ENCODE measurements around the gene CSNK2A3. TPM values are rescaled to one million over a fixed set of nuclear protein-coding genes. Genes with fewer than 3 reads are reported as not detected.

The CSNK2A3 gene
- total RNA-seq, 2 experiments from 2014 or later, result 0.53 to 0.84 TPM

DNA sequence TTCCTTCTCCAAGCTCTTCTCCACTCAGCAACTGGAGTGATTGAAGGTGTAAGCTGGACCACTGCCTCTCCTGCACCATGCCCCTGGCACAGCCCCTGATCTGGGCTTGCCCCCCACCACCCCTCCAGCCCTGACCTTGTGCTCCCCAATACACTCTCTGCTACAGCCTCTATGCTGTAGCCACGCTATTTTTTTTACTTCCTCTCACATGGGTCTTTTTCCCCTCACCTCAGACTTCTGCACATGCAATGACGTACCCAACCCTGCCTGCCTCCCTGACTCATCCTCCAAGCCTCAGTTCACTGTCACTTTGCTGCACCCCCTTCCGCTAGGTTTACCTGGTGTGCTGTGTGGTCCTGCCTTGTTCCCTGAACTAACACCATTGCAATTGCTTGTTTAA is 9.0 kb downstream of the CSNK2A3 start:
- CTCF ChIA-PET, result no interaction called here
- peaks cover 2% of the 10 kb centered on the region for H3K27me3 Mint-ChIP-seq
- H3K27ac Mint-ChIP-seq, result no peak overlapping the region
- no peak overlapping the region for H3K4me3 Mint-ChIP-seq
- no peaks in the 10 kb centered on the region for H3K36me3 Mint-ChIP-seq
- H3K4me1 Mint-ChIP-seq, result peaks cover 2% of the 10 kb centered on the region
- H3K9me3 Mint-ChIP-seq (ENCODE audit: low read depth), result no peaks in the 10 kb centered on the region
- DNase-seq (no peak), ATAC-seq (peak; percentile 70)

DNA sequence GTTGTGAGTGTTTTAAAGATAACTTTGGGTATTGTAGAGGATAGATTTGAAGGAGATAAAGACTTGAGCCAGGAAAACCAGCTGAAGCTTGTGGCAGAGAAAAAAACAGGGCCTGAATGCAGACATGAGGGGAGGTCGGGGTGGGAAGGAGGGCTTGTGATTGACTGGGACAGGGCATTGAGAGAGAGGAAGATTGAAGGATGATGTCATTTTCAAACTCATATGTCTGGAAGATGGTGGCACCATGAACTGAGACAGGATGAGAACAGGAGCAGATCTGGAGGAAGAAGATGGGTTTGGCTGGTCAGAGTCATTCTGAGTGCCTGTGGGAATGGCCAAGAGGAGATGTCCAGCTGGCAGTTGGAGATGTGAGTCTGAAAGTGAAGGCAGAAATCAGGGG is 14.7 kb downstream of the CSNK2A3 start:
- no peak overlapping the region for H3K4me3 Mint-ChIP-seq
- H3K9me3 Mint-ChIP-seq (ENCODE audit: low read depth), result no peaks in the 10 kb centered on the region
- H3K36me3 Mint-ChIP-seq, result no peaks in the 10 kb centered on the region
- DNase-seq, result no peak
- H3K27ac Mint-ChIP-seq, result no peak overlapping the region
- CTCF ChIA-PET, result interaction anchor here (1.1 kb wide), 1 partner anchor 629 kb away, joined by 3 read pairs; no protein-coding TSS in a partner anchor
- ATAC-seq, result no peak
- peaks cover 3% of the 10 kb centered on the region for H3K4me1 Mint-ChIP-seq
- peaks cover 2% of the 10 kb centered on the region for H3K27me3 Mint-ChIP-seq

DNA sequence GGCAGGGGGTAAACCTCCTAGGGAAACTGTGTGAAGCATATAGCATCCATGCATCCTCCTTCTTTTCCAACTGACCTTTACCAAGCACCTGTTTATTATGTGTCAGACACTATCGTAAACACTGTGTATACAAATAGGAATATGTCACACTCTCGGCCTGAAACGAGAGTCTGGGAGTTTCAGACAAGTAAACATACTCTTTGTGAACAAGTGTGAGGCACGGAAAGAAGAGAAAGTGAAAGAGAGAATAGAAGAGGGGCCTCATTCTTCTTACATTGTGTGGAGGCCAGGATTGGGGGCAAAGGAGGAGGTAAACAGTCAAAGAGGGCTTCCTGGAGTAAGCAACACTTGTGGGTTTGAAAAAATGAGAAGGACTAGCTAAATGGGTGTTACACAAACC is 16.4 kb downstream of the CSNK2A3 start:
- H3K4me1 Mint-ChIP-seq, result peaks cover 3% of the 10 kb centered on the region
- no peaks in the 10 kb centered on the region for H3K9me3 Mint-ChIP-seq (ENCODE audit: low read depth)
- H3K36me3 Mint-ChIP-seq, result no peaks in the 10 kb centered on the region
- CTCF ChIA-PET, result no interaction called here
- no peak overlapping the region for H3K27ac Mint-ChIP-seq
- no peak overlapping the region for H3K4me3 Mint-ChIP-seq
- DNase-seq (no peak), ATAC-seq (no peak)
- peaks cover 2% of the 10 kb centered on the region for H3K27me3 Mint-ChIP-seq

DNA sequence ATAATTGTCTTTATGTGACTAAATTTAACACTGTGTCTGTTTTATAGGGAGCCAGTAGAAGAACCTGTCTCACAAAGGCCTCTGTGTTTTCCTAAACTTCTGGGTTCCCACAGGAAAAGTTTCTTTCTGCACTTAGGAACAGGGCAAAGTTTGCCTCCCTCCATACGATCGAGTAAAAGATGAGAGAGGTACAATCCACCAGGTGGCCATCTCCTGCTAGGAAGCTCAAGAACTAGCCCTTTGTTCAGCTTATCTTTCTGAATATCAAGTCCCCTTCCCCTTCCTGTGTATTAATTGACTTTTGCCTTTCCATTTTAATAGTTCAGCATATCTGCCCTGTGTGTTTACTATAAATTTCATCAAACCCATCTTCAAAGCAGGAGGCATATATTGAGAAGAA is 18.0 kb downstream of the CSNK2A3 start:
- CTCF ChIA-PET, result no interaction called here
- DNase-seq, result no peak
- Mint-ChIP-seq H3K27me3 (peaks cover 2% of the 10 kb centered on the region), H3K4me3 (no peak overlapping the region), H3K4me1 (peaks cover 3% of the 10 kb centered on the region), H3K27ac (no peak overlapping the region), H3K9me3 (ENCODE audit: low read depth) (no peaks in the 10 kb centered on the region), H3K36me3 (no peaks in the 10 kb centered on the region)
- no peak for ATAC-seq

DNA sequence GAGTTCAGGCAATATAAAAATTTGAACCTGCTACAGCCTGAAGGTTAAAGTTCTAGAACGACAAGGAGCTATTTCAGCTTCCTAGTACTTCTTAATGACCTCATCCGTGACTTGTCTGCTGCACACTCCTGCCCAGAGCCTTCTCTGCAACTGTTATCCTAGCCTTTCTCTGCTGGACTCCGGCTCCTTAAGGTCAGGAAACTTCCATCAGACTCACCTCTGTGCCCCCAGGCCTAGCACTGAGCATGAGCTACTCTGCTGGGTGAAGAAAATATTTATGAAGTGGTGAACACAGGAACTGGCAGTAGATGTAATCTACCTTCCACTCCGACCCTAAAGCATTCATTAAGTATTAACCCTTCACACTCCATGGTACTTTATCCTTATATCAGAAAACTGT is 18.4 kb downstream of the CSNK2A3 start:
- no peak overlapping the region for H3K4me3 Mint-ChIP-seq
- no peaks in the 10 kb centered on the region for H3K9me3 Mint-ChIP-seq (ENCODE audit: low read depth)
- ATAC-seq (no peak), DNase-seq (no peak)
- H3K27me3 Mint-ChIP-seq, result peaks cover under 1% of the 10 kb centered on the region
- CTCF ChIA-PET, result no interaction called here
- H3K4me1 Mint-ChIP-seq, result peaks cover 3% of the 10 kb centered on the region
- no peak overlapping the region for H3K27ac Mint-ChIP-seq
- no peaks in the 10 kb centered on the region for H3K36me3 Mint-ChIP-seq

DNA sequence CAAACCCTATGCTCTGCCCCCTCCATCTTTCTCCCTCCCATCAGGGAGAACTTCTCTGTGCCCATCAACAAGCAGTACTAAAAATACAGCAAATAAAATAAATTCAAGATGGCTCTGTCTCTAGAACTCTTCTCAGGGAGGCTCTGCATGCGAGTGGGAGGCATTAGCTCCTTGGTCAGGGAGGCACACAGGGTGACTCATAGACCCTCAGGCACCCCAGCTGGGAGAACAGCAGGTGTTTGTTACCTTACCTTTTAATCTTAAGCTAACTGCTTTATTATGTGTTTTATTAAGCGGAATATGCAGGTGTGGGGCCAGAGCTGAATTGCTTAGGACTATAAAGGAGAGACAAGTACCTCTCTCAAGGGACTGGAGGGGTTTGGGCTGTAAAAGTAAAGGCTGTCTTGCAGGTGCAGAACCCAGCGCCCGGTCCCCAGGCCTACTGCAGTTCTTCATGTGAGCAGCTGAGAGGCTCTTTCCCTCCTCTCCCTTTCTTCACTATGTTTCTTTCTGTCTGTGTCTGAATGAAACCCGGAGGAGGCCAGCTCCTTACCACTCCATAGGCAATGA is 20.8 kb downstream of the CSNK2A3 start:
- no peak for ATAC-seq
- Mint-ChIP-seq H3K36me3 (no peaks in the 10 kb centered on the region), H3K9me3 (ENCODE audit: low read depth) (no peaks in the 10 kb centered on the region), H3K4me1 (peaks cover 3% of the 10 kb centered on the region), H3K4me3 (no peak overlapping the region), H3K27me3 (no peaks in the 10 kb centered on the region), H3K27ac (no peak overlapping the region)
- CTCF ChIA-PET, result no interaction called here
- DNase-seq, result no peak

DNA sequence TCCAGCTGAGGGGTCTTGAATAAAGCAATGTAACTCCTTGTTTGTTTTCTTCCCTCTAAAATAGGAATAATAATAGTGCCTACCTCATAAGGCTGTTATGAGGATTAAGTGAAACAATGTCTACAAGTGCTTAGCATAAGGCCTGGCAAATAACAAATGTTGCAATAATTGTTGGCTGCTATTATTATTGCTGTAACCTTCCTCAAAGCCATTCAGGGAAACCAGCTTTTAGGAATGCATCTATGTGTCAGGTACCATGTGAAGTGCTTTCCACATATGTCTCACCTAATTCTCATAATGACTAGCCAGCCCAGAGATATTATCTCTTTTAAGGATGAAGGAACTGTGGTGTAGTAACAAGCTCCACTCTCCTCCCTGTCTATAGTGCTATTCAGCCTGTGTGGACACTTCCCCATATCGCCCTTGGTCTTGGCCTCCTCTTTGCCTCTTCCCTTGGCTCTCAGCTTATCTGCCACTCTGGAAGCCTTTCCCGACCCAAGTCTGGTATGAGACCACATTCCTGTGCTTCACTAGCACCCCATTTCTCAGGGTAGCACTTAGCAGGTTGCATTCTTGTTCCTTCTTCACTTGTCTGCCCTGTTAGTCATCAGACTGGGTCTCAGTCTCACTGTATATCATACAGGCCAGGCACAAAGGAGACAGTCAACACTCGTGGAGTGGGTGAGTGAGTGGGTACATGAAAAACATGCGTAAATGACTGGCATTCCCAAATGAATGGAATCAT is 23.8 kb downstream of the CSNK2A3 start:
- Mint-ChIP-seq H3K27me3 (no peaks in the 10 kb centered on the region), H3K4me3 (no peak overlapping the region), H3K36me3 (no peaks in the 10 kb centered on the region), H3K9me3 (ENCODE audit: low read depth) (no peaks in the 10 kb centered on the region), H3K27ac (no peak overlapping the region), H3K4me1 (no peaks in the 10 kb centered on the region)
- CTCF ChIA-PET, result no interaction called here
- ATAC-seq (no peak), DNase-seq (no peak)

DNA sequence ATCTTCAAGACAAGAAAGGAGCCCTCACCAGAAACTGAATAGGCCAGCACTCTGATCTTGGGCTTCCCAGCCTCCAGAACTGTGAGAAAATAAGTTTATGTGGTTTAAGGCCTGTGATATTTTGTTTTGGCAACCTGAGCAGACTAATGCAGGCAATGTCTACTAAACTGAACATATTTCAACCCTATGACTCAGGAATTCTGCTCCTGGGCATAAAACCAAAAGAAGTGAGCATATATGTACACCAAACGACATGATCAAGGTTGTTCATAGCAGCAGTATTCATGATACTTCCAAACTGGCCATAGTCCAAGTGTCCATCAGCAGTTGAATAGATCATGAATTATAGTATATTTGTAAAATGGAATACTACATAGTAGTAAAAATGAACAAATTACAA is 29.0 kb downstream of the CSNK2A3 start:
- H3K9me3 Mint-ChIP-seq (ENCODE audit: low read depth), result no peaks in the 10 kb centered on the region
- CTCF ChIA-PET, result no interaction called here
- no peak for ATAC-seq

DNA sequence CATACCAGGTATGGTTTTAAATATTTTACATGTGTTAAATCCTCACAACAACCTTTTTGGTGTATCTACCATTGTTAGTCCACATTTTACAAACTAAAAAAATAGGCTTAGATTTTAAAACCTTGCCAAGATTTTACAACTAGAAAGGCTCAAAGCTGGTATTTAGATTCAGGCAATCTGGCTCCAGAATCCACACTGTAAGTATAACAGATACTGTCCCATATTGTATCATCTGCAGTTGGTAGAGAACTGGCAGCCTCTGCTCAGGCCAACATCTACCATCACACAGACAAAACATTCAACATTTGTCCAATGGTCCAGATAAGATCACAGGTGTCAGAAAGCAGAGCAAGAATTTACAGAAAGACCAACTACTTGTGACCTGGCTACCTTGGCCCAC is 30.9 kb downstream of the CSNK2A3 start:
- Mint-ChIP-seq H3K27ac (no peak overlapping the region), H3K4me3 (no peak overlapping the region), H3K9me3 (ENCODE audit: low read depth) (no peaks in the 10 kb centered on the region), H3K4me1 (no peaks in the 10 kb centered on the region), H3K36me3 (no peaks in the 10 kb centered on the region), H3K27me3 (no peaks in the 10 kb centered on the region)
- DNase-seq (no peak), ATAC-seq (no peak)
- CTCF ChIA-PET, result no interaction called here

More for the DNA sequence above, 29.0 kb downstream of the CSNK2A3 start:
- no peak for DNase-seq
- Mint-ChIP-seq H3K36me3 (no peaks in the 10 kb centered on the region), H3K4me1 (no peaks in the 10 kb centered on the region), H3K4me3 (no peak overlapping the region), H3K27ac (no peak overlapping the region), H3K27me3 (no peaks in the 10 kb centered on the region)

DNA sequence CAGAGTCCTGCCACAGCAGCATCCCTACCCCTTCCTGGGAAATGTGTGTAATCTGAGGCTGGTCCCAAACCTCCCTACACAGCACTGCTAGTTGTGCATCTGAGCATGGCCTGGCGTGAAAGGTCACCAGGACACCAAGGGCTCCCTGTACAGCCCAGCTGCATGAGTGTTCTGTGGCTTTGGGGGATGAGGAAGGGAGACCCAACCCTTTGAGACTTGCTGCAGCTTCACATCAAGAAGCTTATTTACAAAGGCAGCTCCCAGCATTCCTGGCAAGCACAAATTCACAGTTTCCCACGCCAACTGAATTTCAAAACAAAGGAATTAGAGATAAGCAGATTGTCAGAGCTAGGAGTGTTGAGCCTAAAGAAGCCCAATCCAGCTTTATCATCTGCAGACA is 32.2 kb downstream of the CSNK2A3 start:
- Mint-ChIP-seq H3K27me3 (no peaks in the 10 kb centered on the region), H3K4me1 (no peaks in the 10 kb centered on the region), H3K9me3 (ENCODE audit: low read depth) (no peaks in the 10 kb centered on the region), H3K27ac (no peak overlapping the region), H3K4me3 (no peak overlapping the region), H3K36me3 (no peaks in the 10 kb centered on the region)
- CTCF ChIA-PET, result no interaction called here
- DNase-seq, result no peak
- no peak for ATAC-seq

DNA sequence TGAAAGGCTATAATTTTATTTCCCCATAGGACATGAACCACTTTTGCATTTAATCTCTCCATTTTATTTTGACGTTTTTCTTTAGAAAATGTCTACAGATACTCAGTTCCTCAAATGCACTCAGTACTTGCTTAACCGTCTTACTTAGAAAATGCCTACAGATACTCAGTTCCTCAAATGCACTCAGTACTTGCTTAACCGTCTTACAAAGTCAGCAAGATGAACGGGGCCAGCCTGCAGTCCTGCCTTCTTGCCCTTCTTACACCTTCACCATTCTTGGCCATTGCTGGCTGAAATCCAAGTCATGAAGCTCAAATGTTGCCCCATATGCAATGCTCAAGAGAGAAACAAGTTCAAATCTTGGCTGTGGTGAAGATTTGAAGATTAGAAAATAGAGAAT is 34.1 kb downstream of the CSNK2A3 start:
- no peak for DNase-seq
- Mint-ChIP-seq H3K9me3 (ENCODE audit: low read depth) (no peaks in the 10 kb centered on the region), H3K27me3 (no peaks in the 10 kb centered on the region), H3K36me3 (no peaks in the 10 kb centered on the region), H3K27ac (no peak overlapping the region), H3K4me1 (no peaks in the 10 kb centered on the region), H3K4me3 (no peak overlapping the region)
- CTCF ChIA-PET, result no interaction called here
- no peak for ATAC-seq

DNA sequence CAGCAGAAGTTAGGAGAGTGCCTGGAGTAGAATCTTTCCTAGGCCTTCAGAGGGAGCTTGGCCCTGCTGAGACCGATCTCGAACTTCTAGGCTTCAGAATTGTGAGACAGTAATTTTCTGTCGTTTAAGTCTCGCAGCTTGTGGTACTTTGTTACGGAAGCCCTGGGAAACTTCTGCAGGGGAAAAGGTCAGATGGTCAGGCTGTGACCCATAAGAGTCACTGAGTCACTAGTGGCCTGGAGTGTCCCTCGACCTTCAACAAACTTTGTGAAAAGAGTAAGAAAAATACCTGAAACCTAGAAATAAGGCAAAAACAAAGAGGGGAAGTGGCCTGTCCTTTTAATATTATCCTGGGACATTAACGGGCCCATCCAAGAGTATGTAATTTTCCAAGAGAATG is 34.6 kb downstream of the CSNK2A3 start:
- H3K27me3 Mint-ChIP-seq, result no peaks in the 10 kb centered on the region
- H3K4me1 Mint-ChIP-seq, result no peaks in the 10 kb centered on the region
- H3K4me3 Mint-ChIP-seq, result no peak overlapping the region
- no peak for ATAC-seq
- no peak overlapping the region for H3K27ac Mint-ChIP-seq
- H3K36me3 Mint-ChIP-seq, result no peaks in the 10 kb centered on the region
- H3K9me3 Mint-ChIP-seq (ENCODE audit: low read depth), result no peaks in the 10 kb centered on the region
- CTCF ChIA-PET, result no interaction called here
- no peak for DNase-seq

DNA sequence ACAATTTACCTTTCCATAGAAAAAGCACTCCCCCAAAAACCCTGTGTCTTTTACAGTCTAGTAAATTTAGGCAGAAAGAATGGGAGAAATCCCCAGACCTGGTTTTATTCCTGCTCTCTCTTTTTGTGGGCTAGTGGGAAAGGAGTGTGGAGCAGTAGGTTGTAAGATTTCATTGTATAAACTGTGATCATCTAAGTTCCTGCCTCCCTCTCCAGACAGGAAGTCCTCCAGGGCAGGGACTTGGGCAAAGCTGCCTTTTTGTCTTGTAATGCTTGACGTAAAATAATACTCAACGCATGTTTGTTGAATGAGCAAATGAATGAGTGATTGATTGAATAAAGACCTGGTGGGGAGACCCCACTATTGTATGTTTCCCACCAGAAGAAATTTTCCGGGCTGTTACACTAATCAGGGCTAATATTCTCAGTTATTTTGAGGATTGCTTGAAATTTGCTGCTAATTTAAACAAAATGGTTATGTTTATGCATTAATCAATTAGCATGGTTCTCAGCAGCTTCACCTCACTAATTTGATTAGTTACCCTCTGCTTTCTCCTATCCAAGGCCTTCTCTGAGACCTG is 36.3 kb downstream of the CSNK2A3 start:
- ATAC-seq (no peak), DNase-seq (no peak)
- Mint-ChIP-seq H3K4me1 (no peaks in the 10 kb centered on the region), H3K27me3 (no peaks in the 10 kb centered on the region), H3K4me3 (no peak overlapping the region), H3K27ac (no peak overlapping the region), H3K9me3 (ENCODE audit: low read depth) (no peaks in the 10 kb centered on the region), H3K36me3 (no peaks in the 10 kb centered on the region)
- CTCF ChIA-PET, result no interaction called here

DNA sequence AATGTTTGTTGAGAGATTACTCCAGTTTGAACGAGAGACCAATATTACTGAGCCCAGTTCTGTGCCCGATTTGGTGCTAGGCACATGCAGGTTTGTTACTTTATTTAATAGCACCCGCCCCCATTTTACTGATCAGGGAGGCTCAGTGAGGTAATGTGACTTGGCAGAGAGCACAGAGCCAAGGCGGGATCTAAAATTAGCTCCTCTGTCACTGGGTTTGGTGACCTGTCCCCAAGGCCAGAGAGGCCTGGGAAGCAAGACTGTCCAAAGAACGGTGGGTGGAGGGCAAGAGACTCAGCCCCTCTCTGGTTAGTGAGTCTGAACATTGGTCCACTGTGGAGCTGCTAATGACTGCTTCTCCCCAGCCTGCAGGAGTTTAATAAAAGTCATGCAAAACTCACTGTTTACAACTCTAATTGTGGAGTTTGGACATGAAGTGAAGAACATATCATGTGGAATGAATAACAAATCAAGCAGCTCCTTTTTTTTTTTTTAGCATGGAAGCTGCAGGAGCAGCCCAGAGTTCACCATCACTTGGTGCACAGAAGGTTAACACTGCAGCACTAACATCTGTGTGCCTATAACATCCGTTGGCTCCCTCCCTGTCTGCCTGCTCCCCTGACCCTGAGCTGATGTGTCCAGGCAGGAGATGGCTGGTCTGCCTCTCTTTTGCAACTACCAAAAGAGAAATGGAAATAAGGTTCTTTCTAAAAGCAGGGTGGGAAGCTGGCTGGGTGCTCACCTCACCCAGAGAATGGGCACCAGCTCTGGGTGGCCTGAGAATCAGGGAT is 39.0 kb downstream of the CSNK2A3 start:
- CTCF ChIA-PET, result no interaction called here
- DNase-seq, result no peak
- ATAC-seq, result no peak
- Mint-ChIP-seq H3K4me3 (no peak overlapping the region), H3K36me3 (no peaks in the 10 kb centered on the region), H3K4me1 (peaks cover 8% of the 10 kb centered on the region), H3K27me3 (no peaks in the 10 kb centered on the region), H3K27ac (no peak overlapping the region), H3K9me3 (ENCODE audit: low read depth) (peaks cover 3% of the 10 kb centered on the region)

Data from activated CD8-positive, alpha-beta memory T cell treated with anti-CD3 and anti-CD28 coated beads, Interleukin-2, amount 10 ng/mL, durations not matched to agents 7 days and 5 days (primary cell).